HG03432 (cell line): ENCODE results near the gene IFI30.

Source experiments
- ATAC-seq: cut with Tn5 transposase; IDR thresholded peaks from one replicate; pipeline ENCODE4 v1.9.1; 2021; ENCODE audit warnings: mild to moderate bottlenecking, moderate library complexity; ENCODE audit not compliant: unreplicated experiment

Gene IFI30

DNA sequence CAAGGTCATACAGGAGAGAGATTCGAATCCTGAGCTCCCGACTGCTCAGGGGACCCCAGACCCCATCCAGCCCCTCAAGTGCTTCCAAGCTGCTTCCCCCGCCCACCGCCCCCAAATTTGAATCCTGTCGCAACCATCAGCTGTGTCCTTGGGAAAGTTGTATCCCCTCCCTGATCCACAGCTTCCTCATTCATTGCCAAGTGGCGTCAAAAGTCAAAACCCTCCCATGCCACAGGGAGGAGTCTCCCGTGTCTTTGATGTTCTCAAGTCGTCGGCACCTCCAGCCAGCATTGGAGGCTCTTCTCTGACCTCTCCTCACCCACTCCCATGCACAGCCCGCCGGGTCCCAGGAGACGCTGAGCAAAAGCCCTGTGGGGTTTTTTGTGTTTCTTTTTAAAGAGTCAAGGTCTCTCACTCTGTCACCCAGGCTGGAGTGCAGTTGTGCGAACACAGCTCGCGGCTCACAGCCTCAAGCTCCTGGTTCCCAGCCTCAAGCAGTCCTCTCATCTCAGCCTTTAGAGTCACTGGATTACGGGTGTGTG is 2.8 kb upstream of the IFI30 start:
- ATAC-seq = peak; percentile 24

DNA sequence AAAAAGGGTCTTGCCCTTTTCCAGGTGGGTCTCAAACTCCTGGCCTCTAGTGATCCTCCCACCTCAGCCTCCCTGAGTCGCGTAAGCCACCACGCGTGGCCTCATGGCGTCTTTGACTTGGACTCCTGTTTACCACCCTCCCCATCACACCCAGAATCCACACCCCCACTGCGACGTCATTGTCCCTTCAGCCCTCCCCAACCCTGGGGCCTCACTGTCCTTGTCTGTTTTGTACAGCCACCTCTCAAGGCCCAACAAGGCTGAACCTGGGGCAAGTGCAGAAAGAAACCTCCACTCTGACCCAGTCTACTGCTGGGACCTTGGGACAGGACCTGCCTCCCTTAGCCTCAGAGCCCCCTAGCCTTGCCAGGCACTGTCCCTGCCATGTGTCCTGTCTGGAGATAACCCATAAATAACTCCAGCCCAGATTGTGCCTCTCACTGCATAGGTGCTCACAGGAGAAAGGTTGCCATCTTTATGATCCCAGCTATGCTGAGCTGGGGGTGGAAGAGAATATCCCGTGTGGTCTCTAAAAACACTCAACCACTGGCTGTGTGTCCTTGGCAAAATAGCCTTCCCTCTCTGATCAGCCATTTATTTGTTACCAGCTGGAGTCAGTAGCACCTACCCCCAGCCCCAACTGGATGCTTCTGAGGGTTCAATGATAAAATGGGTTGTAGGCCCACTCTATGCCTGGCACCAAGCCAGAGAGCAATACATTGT is 1.8 kb upstream of the IFI30 start:
- no peak for ATAC-seq

- no peak for ATAC-seq
These were observed 1.1 kb upstream of the IFI30 start for GRCh38 chr19:18172331-18173053.

DNA sequence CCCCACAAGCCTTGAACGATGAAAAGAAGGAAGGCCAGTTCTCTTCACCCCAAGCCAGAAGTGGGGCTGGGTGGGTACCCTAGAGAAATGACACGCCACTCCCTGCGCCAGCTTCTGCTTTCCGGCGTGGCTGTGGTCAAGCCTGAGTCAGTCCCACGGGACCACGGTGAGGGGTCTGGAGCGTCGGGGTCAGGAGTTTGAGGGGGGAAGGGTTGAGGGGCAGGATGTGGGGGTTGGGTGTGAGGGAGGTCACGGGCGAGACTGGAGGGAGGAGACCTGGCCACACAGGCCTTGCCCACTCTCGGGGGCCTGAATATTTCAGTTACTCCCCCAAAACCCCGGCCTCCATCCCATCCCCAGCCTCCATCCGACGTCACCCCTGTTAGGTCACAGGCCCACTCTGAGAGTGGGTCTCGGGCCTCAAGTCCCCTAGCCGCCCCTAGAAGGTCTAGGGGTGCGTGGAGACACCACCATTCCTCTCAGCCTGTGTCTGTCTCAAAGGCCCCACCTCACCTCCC is 500 bp upstream of the IFI30 start:
- ATAC-seq = peak; percentile 8

DNA sequence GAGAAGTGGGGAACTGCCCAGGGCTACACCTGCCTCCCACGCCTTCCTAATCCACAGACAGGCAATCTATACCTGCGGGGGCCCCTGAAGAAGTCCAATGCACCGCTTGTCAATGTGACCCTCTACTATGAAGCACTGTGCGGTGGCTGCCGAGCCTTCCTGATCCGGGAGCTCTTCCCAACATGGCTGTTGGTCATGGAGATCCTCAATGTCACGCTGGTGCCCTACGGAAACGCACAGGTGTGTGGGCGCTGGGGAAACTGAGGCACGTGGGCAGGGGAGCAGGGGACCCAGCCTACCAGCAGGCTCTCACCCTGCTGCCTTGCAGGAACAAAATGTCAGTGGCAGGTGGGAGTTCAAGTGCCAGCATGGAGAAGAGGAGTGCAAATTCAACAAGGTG is 1.4 kb downstream of the IFI30 start:
- no peak for ATAC-seq

DNA sequence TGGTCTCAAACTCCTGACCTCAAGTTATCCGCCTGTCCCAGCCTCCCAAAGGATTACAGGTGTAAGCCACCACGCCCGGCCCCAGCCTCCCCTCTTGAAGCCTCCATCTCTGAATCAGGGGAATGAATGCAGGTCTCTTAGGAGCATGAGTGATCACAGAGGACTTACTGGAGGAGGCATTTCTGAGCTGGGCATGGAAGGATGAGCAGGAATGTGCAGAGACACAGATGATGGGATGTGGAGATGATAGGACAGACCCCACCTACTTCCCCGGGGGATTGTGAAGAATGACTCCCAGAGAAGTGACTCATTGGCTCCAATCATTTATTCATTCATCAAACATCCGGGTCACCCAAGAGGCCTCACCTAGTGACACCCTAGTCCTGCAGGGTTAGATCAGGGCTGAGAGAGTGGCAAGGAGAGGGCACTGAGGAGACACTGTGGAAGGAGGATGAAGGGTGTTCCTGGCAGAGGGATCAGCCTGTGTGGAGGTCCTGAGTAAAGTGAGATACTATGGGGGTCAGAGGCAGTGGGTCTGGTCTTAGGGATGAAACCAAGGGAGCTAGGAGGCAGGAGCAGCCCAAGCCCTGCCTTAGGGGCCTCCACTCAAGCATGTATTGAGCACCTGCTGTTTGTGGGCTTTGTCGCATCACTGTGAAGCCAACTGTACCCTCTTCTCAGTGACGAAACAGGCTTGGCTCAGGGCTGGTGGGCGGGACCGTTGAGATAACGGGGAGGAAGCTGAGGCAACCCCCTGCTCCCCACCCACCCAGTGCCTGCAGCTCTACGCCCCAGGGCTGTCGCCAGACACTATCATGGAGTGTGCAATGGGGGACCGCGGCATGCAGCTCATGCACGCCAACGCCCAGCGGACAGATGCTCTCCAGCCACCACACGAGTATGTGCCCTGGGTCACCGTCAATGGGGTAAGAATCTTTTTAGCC is 3.0 kb downstream of the IFI30 start:
- no peak for ATAC-seq

DNA sequence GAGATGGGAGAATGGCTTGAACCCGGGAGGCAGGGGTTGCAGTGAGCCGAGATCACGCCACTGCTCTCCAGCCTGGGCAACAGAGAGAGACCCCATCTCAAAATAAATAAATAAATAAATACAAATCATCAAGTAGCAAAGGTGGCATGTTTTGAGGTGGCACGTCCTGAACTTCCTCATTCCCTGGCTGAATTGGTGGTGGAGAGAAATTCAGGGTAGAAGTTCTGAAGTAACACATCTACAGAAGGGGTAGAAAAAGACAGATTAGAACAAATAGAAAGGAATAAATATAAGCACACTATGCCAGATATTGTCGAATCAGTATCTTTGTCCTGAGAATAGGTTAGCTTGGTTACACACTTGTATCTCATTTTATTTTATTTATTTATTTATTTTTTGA is 6.3 kb downstream of the IFI30 start:
- no peak for ATAC-seq

- ATAC-seq = no peak
These were observed 9.9 kb downstream of the IFI30 start for GRCh38 chr19:18183529-18183928.

- no peak for ATAC-seq
These were observed 11.9 kb downstream of the IFI30 start for GRCh38 chr19:18185538-18185937.

GRCh38 chr19:18190278-18190677 is 16.7 kb downstream of the IFI30 start:
- no peak for ATAC-seq

DNA sequence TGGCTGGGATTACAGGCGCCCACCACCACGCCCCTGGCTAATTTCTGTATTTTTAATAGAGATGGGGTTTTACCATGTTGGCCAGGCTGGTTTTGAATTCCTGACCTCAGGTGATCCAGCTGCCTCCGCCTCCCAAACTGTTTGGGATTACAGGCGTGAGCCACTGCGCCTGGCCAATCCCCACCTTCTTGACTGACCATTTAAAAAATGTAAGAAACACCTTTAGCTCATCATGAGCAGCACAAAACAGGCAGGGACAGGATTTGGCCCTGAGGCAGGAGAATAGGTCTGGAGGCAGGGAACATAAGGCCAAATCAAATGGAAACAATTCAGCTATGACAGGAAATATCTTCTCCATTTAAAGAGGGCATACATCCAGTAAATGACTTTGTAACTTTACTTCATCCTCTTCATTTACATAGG is 18.0 kb downstream of the IFI30 start:
- ATAC-seq = no peak

DNA sequence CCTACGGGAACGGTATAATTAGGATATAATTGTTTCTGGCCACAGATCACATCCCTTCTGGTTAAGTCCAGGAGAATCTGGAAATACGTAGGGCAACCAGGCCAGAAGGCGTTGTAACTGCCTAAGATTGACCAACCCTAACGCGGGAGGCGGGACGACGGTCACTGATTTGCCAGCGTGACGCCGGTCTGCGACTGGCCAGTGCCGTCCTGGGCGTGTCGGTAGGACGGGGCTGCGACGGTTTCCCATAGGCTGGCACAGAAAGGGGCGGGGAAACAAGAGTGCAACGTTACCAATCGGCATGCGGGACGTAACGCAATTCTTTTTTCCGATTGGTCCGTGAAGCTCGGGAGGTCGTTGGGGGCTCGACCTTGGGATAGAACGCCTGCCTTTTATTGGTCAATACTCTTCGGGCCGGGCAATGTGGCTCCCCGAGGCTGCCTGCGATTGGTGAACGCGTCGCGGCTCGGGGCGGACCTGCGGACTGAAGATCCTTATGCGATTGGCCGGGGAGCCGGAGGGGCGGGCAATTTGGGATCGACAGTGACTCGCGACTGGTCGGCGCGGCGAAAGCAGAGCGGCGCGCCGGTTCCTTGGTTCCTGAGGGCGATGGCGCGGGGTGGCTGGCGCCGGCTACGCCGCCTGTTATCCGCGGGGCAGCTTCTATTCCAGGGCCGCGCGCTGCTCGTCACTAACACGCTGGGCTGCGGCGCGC is 19.2 kb downstream of the IFI30 start, which contains the start of gene MPV17L2:
TSS of gene MPV17L2 (plus strand) at position 546 of the 715 bp plus-strand sequence. CDS start at position 610, 64 bp downstream.
- ATAC-seq = peak; percentile 84

DNA sequence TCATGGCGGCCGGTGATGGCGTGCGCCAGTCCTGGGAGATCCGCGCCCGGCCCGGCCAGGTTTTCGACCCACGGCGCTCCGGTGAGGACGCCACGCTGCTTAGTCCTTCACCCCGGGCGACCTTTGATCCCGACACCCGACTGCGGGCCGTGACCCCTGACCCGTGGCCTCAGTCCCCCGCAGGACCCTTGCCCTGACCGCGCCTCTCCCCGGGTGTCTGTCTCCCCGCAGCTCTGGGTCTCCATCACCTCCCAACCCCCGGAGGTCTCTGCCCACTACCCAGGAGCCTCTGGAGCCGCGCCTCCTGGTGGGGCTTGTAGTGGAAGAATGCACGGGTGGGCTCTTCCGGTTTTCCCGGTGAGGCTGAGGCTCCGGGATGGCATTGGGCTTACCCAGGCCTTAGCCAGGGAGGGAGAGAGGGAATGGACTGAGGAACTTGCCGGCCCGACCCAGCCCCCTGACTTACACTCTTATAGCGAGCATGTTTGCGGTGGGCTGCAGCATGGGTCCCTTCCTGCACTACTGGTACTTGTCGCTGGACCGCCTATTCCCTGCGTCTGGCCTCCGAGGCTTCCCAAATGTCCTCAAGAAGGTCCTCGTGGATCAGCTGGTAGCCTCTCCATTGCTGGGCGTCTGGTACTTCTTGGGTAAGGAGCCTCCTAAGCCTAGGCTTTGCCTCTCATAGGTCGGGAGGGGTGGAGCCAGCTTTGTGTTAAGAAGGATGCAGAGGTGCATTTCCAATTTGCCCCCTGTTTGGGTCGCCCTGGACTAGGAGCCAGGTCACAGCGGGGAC is 20.0 kb downstream of the IFI30 start:
- ATAC-seq = no peak

- ATAC-seq = no peak
These were observed 20.5 kb downstream of the IFI30 start for GRCh38 chr19:18194181-18194530.

DNA sequence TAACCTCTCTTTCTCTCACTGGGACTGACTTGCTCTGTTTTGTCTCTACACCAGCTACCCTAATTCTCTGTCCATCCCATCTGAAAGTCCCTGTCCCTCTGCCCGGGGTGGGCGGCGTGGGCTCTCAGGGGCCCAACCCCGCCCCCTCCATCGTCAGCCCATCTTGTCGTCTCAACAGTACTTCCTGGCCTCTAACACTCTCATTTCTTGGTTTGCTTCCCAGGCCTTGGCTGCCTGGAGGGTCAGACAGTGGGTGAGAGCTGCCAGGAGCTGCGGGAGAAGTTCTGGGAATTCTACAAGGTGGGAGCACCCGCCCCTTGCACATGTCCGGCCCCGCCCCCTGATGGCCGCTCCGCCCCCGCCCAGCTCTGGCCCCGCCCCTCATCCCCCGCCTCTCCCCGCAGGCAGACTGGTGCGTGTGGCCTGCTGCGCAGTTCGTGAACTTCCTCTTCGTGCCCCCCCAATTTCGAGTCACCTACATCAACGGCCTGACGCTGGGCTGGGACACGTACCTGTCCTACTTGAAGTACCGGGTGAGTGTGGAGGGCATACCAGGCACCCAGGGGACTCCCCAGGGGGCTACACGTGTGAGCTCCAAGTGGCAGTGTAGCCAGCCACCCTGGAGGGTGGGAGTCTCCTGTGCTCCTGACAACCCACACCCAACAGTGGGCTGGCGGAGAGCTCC is 21.1 kb downstream of the IFI30 start:
- ATAC-seq = no peak

GRCh38 chr19:18196511-18196845 is 22.9 kb downstream of the IFI30 start:
- ATAC-seq = no peak

DNA sequence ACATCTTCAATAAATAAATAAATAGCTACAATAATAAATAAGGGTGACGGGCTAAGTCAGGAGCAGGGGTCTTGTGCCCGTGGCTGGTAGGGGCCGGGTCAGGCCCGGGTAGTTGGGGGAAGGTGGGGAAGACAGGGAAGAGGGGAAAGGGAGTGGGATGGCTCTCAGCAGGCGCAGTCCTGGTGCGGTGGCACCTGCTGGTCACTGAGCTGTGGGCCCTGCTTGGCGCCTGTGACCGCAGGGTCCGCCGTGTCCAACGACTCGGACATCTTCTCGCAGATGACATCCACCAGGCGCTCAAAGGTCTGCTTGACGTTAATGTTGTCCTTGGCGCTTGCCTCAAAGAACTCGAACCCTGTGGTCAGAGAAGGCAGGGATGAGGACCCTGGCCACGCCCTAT is 23.7 kb downstream of the IFI30 start:
- no peak for ATAC-seq

DNA sequence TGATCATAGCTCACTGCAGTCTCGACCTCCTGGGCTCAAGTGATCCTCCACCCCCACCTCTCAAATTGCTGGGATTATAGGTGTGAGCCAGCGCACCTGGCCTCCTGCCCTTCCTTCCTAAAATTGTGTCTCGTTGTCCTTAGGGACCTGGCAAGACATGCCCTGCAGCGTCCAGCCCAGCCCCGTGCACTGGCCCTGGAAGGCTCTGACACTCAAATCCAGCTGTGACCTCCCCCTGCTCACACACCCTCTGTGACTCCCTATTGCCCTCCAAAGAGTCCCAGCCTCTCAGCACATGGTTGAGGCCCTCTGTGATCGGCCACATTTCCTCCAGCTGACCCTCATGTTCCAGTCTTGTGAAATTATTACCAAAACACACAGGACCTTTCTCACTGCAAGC is 24.3 kb downstream of the IFI30 start:
- no peak for ATAC-seq

DNA sequence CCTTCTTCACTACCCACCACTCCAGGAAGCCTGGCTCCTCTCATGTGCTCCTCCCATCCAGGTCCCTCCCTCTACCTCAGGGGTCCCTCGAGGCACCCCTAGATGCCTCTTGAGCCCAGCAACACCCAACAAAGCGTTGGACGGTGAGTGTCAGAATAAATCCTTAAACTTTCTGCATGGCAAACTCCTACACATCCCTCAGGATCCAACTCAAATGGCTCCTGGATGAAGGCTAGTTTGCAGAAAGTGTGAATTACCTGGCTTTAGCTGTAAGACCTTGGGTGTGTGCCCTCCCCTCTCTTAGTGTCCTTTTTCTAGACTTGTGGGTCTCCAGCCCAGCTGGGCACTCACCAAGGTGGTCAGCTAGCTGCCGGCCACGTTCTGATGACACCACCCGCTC is 24.8 kb downstream of the IFI30 start:
- ATAC-seq = no peak
